ENCODE results near the gene CIB2. TPM values are rescaled to one million over a fixed set of nuclear protein-coding genes. Genes with fewer than 3 reads are reported as not detected.

Gene CIB2
- total and polyA plus RNA-seq, 4 donors: 6.3 to 9.1 (median 7.7) TPM

GRCh38 chr15:78071383-78071782, 59.9 kb downstream of the CIB2 start:
- ATAC-seq (ENCODE audit: low FRiP score): no peak
- intact Hi-C loops (cut with DNase I): no loop called here
- no peak overlapping the region for H3K27ac ChIP-seq (ENCODE audit: low read depth in 1 of 2, low read length in 2 of 2)

GRCh38 chr15:78070049-78070700, 61.1 kb downstream of the CIB2 start:
- Histone ChIP-seq H3K4me1 (ENCODE audit: control insufficient read depth in 1 of 2, insufficient read depth in 2 of 2, low read length in 2 of 2) (peaks cover 2 to 7% of the 10 kb centered on the region in 2 donors), H3K27ac (ENCODE audit: low read depth in 1 of 2, low read length in 2 of 2) (no peak overlapping the region), H3K27me3 (ENCODE audit: control insufficient read depth in 1 of 2, insufficient read depth in 2 of 2, low read length in 1 of 2) (no peaks in the 10 kb centered on the region), H3K9me3 (ENCODE audit: control insufficient read depth, low read length) (no peaks in the 10 kb centered on the region), H3K4me3 (ENCODE audit: low read length in 2 of 2) (no peak overlapping the region), H3K36me3 (ENCODE audit: control insufficient read depth in 1 of 2, insufficient read depth in 2 of 2, low read length in 1 of 2) (no peaks in the 10 kb centered on the region)
- peak in 1 of 2 donors; percentile 67 for DNase-seq
- ATAC-seq (ENCODE audit: low FRiP score): no peak
- intact Hi-C loops (cut with DNase I): no loop called here
- WGBS, 2 donors: 92 to 97% methylated on average over 4 of the region's 4 CpGs

More at GRCh38 chr15:78071383-78071782, 59.9 kb downstream of the CIB2 start:
- H3K27me3 ChIP-seq (ENCODE audit: control insufficient read depth in 1 of 2, insufficient read depth in 2 of 2, low read length in 1 of 2): no peaks in the 10 kb centered on the region
- H3K4me3 ChIP-seq (ENCODE audit: low read length in 2 of 2): no peak overlapping the region
- peaks cover 0 to 2% of the 10 kb centered on the region in 2 donors for H3K4me1 ChIP-seq (ENCODE audit: control insufficient read depth in 1 of 2, insufficient read depth in 2 of 2, low read length in 2 of 2)
- no peaks in the 10 kb centered on the region for H3K36me3 ChIP-seq (ENCODE audit: control insufficient read depth in 1 of 2, insufficient read depth in 2 of 2, low read length in 1 of 2)
- no peaks in the 10 kb centered on the region for H3K9me3 ChIP-seq (ENCODE audit: control insufficient read depth, low read length)
- no peak for DNase-seq
- WGBS, 2 donors: 61 to 92% methylated on average over 2 of the region's 2 CpGs

- peaks cover 2 to 7% of the 10 kb centered on the region in 2 donors for H3K4me1 ChIP-seq (ENCODE audit: control insufficient read depth in 1 of 2, insufficient read depth in 2 of 2, low read length in 2 of 2)
- H3K4me3 ChIP-seq (ENCODE audit: low read length in 2 of 2): no peak overlapping the region
- DNase-seq (no peak), ATAC-seq (ENCODE audit: low FRiP score) (no peak)
- no peaks in the 10 kb centered on the region for H3K9me3 ChIP-seq (ENCODE audit: control insufficient read depth, low read length)
- no peak overlapping the region for H3K27ac ChIP-seq (ENCODE audit: low read depth in 1 of 2, low read length in 2 of 2)
- WGBS, 2 donors: 84% methylated on average over 5 of the region's 5 CpGs
- intact Hi-C loops (cut with DNase I): loop anchor here in 1 of 2 donors (5.0 kb wide), 1 partner anchor 62 kb away; no protein-coding TSS in a partner anchor
- H3K36me3 ChIP-seq (ENCODE audit: control insufficient read depth in 1 of 2, insufficient read depth in 2 of 2, low read length in 1 of 2): no peaks in the 10 kb centered on the region
- no peaks in the 10 kb centered on the region for H3K27me3 ChIP-seq (ENCODE audit: control insufficient read depth in 1 of 2, insufficient read depth in 2 of 2, low read length in 1 of 2)
Observed at GRCh38 chr15:78069462-78070029, 61.7 kb downstream of the CIB2 start.

- intact Hi-C loops (cut with DNase I): loop anchor here in 1 of 2 donors (5.0 kb wide), 1 partner anchor 62 kb away; no protein-coding TSS in a partner anchor
- 87% methylated on average over 7 of the region's 7 CpGs for WGBS, 2 donors
- no peaks in the 10 kb centered on the region for H3K27me3 ChIP-seq (ENCODE audit: control insufficient read depth in 1 of 2, insufficient read depth in 2 of 2, low read length in 1 of 2)
- H3K27ac ChIP-seq (ENCODE audit: low read depth in 1 of 2, low read length in 2 of 2): peak overlapping the region in 1 of 2 donors; percentile 42
- no peak for DNase-seq
- peaks cover 3 to 9% of the 10 kb centered on the region in 2 donors for H3K4me1 ChIP-seq (ENCODE audit: control insufficient read depth in 1 of 2, insufficient read depth in 2 of 2, low read length in 2 of 2)
- H3K9me3 ChIP-seq (ENCODE audit: control insufficient read depth, low read length): no peaks in the 10 kb centered on the region
- no peak for ATAC-seq (ENCODE audit: low FRiP score)
- H3K4me3 ChIP-seq (ENCODE audit: low read length in 2 of 2): no peak overlapping the region
- H3K36me3 ChIP-seq (ENCODE audit: control insufficient read depth in 1 of 2, insufficient read depth in 2 of 2, low read length in 1 of 2): no peaks in the 10 kb centered on the region
Observed at GRCh38 chr15:78069052-78069414, 62.2 kb downstream of the CIB2 start.

- ATAC-seq (ENCODE audit: low FRiP score) (peak; percentile 46), DNase-seq (peak in 1 of 2 donors; percentile 75)
- H3K27ac ChIP-seq (ENCODE audit: low read depth in 1 of 2, low read length in 2 of 2): peak overlapping the region; percentile 18 to 32
- intact Hi-C loops (cut with DNase I): loop anchor here in 1 of 2 donors (5.0 kb wide), 1 partner anchor 60 kb away; no protein-coding TSS in a partner anchor
- no peaks in the 10 kb centered on the region for H3K36me3 ChIP-seq (ENCODE audit: control insufficient read depth in 1 of 2, insufficient read depth in 2 of 2, low read length in 1 of 2)
- no peaks in the 10 kb centered on the region for H3K27me3 ChIP-seq (ENCODE audit: control insufficient read depth in 1 of 2, insufficient read depth in 2 of 2, low read length in 1 of 2)
- H3K4me1 ChIP-seq (ENCODE audit: control insufficient read depth in 1 of 2, insufficient read depth in 2 of 2, low read length in 2 of 2): peaks cover 8 to 13% of the 10 kb centered on the region in 2 donors
- 0 to 6% methylated on average over 1 of the region's 1 CpG for WGBS, 2 donors
- no peaks in the 10 kb centered on the region for H3K9me3 ChIP-seq (ENCODE audit: control insufficient read depth, low read length)
- H3K4me3 ChIP-seq (ENCODE audit: low read length in 2 of 2): no peak overlapping the region
Observed at GRCh38 chr15:78067328-78068228, 63.7 kb downstream of the CIB2 start.

- Histone ChIP-seq H3K27me3 (ENCODE audit: control insufficient read depth in 1 of 2, insufficient read depth in 2 of 2, low read length in 1 of 2) (no peaks in the 10 kb centered on the region), H3K9me3 (ENCODE audit: control insufficient read depth, low read length) (no peaks in the 10 kb centered on the region), H3K4me1 (ENCODE audit: control insufficient read depth in 1 of 2, insufficient read depth in 2 of 2, low read length in 2 of 2) (peaks cover 10 to 13% of the 10 kb centered on the region in 2 donors), H3K36me3 (ENCODE audit: control insufficient read depth in 1 of 2, insufficient read depth in 2 of 2, low read length in 1 of 2) (no peaks in the 10 kb centered on the region), H3K27ac (ENCODE audit: low read depth in 1 of 2, low read length in 2 of 2) (peak overlapping the region in 1 of 2 donors; percentile 56), H3K4me3 (ENCODE audit: low read length in 2 of 2) (no peak overlapping the region)
- 55 to 60% methylated on average over 7 of the region's 7 CpGs for WGBS, 2 donors
- ATAC-seq (ENCODE audit: low FRiP score): no peak
- DNase-seq: no peak
- intact Hi-C loops (cut with DNase I): loop anchor here in 1 of 2 donors (5.0 kb wide), 1 partner anchor 59 kb away; no protein-coding TSS in a partner anchor
Observed at GRCh38 chr15:78065973-78066946, 65.0 kb downstream of the CIB2 start.

- DNase-seq (peak in 1 of 2 donors; percentile 82), ATAC-seq (ENCODE audit: low FRiP score) (peak; percentile 84)
- no peak overlapping the region for H3K4me3 ChIP-seq (ENCODE audit: low read length in 2 of 2)
- 30 to 34% methylated on average over 5 of the region's 5 CpGs for WGBS, 2 donors
- no peaks in the 10 kb centered on the region for H3K27me3 ChIP-seq (ENCODE audit: control insufficient read depth in 1 of 2, insufficient read depth in 2 of 2, low read length in 1 of 2)
- no peaks in the 10 kb centered on the region for H3K9me3 ChIP-seq (ENCODE audit: control insufficient read depth, low read length)
- H3K36me3 ChIP-seq (ENCODE audit: control insufficient read depth in 1 of 2, insufficient read depth in 2 of 2, low read length in 1 of 2): no peaks in the 10 kb centered on the region
- H3K4me1 ChIP-seq (ENCODE audit: control insufficient read depth in 1 of 2, insufficient read depth in 2 of 2, low read length in 2 of 2): peaks cover 10 to 13% of the 10 kb centered on the region in 2 donors
- intact Hi-C loops (cut with DNase I): loop anchor here in 1 of 2 donors (5.0 kb wide), 1 partner anchor 58 kb away; no protein-coding TSS in a partner anchor
- H3K27ac ChIP-seq (ENCODE audit: low read depth in 1 of 2, low read length in 2 of 2): peak overlapping the region in 1 of 2 donors; percentile 85
Observed at GRCh38 chr15:78065284-78065872, 65.9 kb downstream of the CIB2 start.

All from aorta (tissue), 5 donors.